Measurements from ENCODE around the gene DMPK. TPM values are rescaled to one million over a fixed set of nuclear protein-coding genes. Genes with fewer than 3 reads are reported as not detected.

Gene DMPK
- total RNA-seq, 4 donors from 2014 or later: 18.9 to 32.6 (median 26.3) TPM

GRCh38 chr19:45789035-45789786 lies 6.9 kb upstream of the DMPK start:
- intact Hi-C loops (cut with DNase I): no loop called here
- Histone ChIP-seq H3K36me3 (peaks cover 23 to 33% of the 10 kb centered on the region in 2 donors), H3K27me3 (no peaks in the 10 kb centered on the region), H3K4me3 (replicated peaks in 1 of 3) (no peak overlapping the region), H3K4me1 (peaks cover 9 to 18% of the 10 kb centered on the region in 2 donors), H3K27ac (no peak overlapping the region), H3K9me3 (no peaks in the 10 kb centered on the region)
- no peak for TF ChIP-seq POLR2A (IDR thresholded peaks at IDR 0.05)
- no peak for TF ChIP-seq CTCF (IDR thresholded peaks at IDR 0.05)
- WGBS, 2 donors: 92 to 94% methylated on average over 15 of the region's 15 CpGs
- no peak for DNase-seq

DNA sequence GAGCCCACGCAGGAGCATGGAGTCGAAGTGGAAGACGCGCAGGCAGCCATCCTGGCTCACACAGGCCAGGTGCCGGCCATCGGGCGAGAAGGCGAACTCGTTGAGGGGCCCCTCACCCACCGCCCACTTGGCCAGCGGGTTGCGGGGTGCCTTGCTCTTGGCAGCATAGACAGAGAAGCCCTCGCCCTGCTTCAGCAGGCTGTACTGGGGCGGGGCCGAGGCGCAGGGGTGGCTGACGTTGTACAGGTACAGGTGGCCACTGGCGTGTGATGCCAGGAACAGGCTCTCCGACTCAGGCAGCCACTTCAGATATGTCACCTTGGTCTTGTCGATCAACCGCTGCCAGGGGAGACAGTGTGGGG lies 4.2 kb upstream of the DMPK start:
- H3K27me3 ChIP-seq: no peaks in the 10 kb centered on the region
- intact Hi-C loops (cut with DNase I): no loop called here
- 92 to 95% methylated on average over 11 to 15 of the region's 21 CpGs for WGBS, 2 donors
- no peak for TF ChIP-seq CTCF (IDR thresholded peaks at IDR 0.05)
- no peak for TF ChIP-seq POLR2A (IDR thresholded peaks at IDR 0.05)
- H3K9me3 ChIP-seq: no peaks in the 10 kb centered on the region
- H3K4me3 ChIP-seq (replicated peaks in 1 of 3): no peak overlapping the region
- no peak overlapping the region for H3K27ac ChIP-seq
- peaks cover 23 to 33% of the 10 kb centered on the region in 2 donors for H3K36me3 ChIP-seq
- H3K4me1 ChIP-seq: peaks cover 15 to 22% of the 10 kb centered on the region in 2 donors
- DNase-seq: no peak

- intact Hi-C loops (cut with DNase I): no loop called here
- Histone ChIP-seq H3K36me3 (peaks cover 23 to 33% of the 10 kb centered on the region in 2 donors), H3K27me3 (no peaks in the 10 kb centered on the region), H3K9me3 (no peaks in the 10 kb centered on the region), H3K4me1 (peaks cover 16 to 22% of the 10 kb centered on the region in 2 donors), H3K4me3 (replicated peaks in 1 of 3) (no peak overlapping the region), H3K27ac (no peak overlapping the region)
- WGBS, 2 donors: 94 to 95% methylated on average over 19 to 36 of the region's 57 CpGs
- TF ChIP-seq POLR2A (IDR thresholded peaks at IDR 0.05): no peak
- TF ChIP-seq CTCF (IDR thresholded peaks at IDR 0.05): no peak
- DNase-seq: no peak
These were observed 3.7 kb upstream of the DMPK start for GRCh38 chr19:45785781-45786532.

DNA sequence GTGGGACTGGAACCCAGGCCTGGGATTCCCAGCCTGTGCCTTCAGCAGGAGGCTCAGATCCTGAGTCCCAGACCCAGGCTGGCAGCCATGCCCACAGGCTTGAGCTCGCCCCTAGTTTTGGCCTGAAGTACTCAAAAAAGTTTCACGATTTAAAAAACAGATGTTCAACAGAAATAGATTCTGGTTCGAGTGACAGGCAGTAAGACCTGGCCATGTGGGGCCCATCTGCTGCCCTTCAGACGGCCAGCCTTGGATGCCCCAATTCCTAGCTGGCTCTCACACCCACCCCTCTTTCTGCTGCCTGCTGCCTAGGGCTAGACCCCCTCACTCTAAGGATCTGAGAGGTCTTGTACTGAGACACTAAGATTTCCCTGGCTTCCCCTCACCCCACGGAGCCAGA lies 2.8 kb upstream of the DMPK start:
- no peak for TF ChIP-seq POLR2A (IDR thresholded peaks at IDR 0.05)
- no peak for TF ChIP-seq CTCF (IDR thresholded peaks at IDR 0.05)
- Histone ChIP-seq H3K4me3 (replicated peaks in 1 of 3) (no peak overlapping the region), H3K27me3 (no peaks in the 10 kb centered on the region)

GRCh38 chr19:45784096-45784495 lies 1.8 kb upstream of the DMPK start:
- no peak for TF ChIP-seq POLR2A (IDR thresholded peaks at IDR 0.05)
- TF ChIP-seq CTCF (IDR thresholded peaks at IDR 0.05): no peak
- Histone ChIP-seq H3K9me3 (no peaks in the 10 kb centered on the region), H3K27me3 (no peaks in the 10 kb centered on the region), H3K27ac (peak overlapping the region in 2 of 3 donors; percentile 65 to 79), H3K36me3 (peaks cover 19 to 25% of the 10 kb centered on the region in 2 donors), H3K4me1 (peaks cover 30 to 35% of the 10 kb centered on the region in 2 donors), H3K4me3 (replicated peaks in 1 of 3) (no peak overlapping the region)
- intact Hi-C loops (cut with DNase I): no loop called here
- DNase-seq: no peak
- WGBS, 2 donors: 87 to 89% methylated on average over 4 of the region's 4 CpGs

More for the DNA sequence above, 2.8 kb upstream of the DMPK start:
- no peak for DNase-seq
- H3K36me3 ChIP-seq: peaks cover 23 to 33% of the 10 kb centered on the region in 2 donors
- WGBS, 2 donors: 91 to 92% methylated on average over 5 of the region's 5 CpGs
- peaks cover 20 to 29% of the 10 kb centered on the region in 2 donors for H3K4me1 ChIP-seq
- intact Hi-C loops (cut with DNase I): no loop called here
- H3K9me3 ChIP-seq: no peaks in the 10 kb centered on the region
- H3K27ac ChIP-seq: no peak overlapping the region
